ENCODE data around the gene VAV2.
"Not testable (repeated sequence)": the region's sequence is repeated elsewhere in the genome, so short reads cannot be mapped to it uniquely, and the experiment has no call there.

Gene VAV2

DNA sequence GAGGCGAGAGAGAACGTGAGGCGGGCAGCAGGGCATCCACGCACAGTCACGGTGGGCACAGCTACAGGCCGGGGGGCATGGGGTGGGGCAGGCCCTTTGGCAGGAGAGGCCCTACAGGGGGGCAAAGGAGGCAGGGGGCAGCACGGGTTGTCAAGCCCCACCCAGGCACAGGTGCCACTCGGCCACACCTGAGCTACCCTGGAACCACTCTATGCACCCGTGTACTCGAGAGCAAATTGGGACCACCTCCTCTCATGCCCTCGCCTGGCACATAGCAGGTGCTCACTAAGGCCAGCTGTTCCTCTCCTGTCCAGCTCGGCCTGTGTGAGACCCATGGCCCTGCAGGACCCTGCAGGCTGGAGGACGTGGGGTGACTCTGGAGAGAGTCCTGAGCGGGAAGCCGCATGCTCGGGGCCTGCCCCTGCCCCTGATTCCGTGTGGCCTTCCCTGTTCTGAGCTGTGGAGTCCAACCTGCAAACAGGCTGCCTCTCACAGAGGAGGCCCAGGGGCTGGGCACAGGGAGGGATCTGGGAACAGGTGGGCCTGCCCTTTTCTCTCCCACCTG, 222.5 kb downstream of the VAV2 start:
- Mint-ChIP-seq H3K27me3 (no peaks in the 10 kb centered on the region), H3K4me1 (ENCODE audit: low read depth) (no peaks in the 10 kb centered on the region), H3K4me3 (no peak overlapping the region), H3K27ac (no peak overlapping the region), H3K9me3 (peaks cover 16% of the 10 kb centered on the region), H3K36me3 (ENCODE audit: low read depth) (peaks cover 12% of the 10 kb centered on the region)
- peak; percentile 18 for DNase-seq

DNA sequence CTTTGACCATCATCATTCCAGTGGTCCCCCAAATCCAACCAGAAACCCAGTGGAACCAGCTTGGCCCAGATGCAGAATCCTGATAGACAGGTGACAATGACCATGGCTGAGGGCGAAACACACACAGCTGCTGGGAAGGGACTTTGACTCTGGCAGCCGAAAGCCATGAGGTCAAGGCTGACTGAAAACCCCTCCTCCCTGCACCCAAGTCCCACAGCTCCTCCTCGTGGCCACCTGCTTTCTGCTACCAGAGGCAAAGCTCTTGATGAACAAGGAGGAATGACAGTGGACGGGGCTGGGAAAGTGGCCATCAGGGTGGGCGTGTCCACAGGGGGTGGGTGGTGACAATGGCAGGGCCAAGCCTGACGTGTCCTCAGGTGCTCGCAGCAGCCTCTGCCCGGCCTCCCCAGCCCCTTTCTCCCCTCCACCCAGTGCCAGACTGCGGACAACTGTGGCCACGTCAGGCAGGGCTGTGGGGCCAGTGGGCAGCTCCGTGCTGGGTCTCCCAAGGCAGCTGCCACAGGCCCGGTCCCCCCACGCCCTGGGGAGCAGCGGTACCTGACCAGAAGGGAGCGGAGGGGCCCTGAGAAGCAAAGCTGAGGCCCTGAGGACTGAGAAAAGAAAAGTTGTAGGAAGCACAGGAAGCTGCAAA, 223.1 kb downstream of the VAV2 start:
- peak; percentile 27 for DNase-seq
- Mint-ChIP-seq H3K4me1 (ENCODE audit: low read depth) (no peaks in the 10 kb centered on the region), H3K36me3 (ENCODE audit: low read depth) (peaks cover 6% of the 10 kb centered on the region), H3K4me3 (no peak overlapping the region), H3K27ac (no peak overlapping the region), H3K9me3 (peaks cover 11% of the 10 kb centered on the region), H3K27me3 (no peaks in the 10 kb centered on the region)

DNA sequence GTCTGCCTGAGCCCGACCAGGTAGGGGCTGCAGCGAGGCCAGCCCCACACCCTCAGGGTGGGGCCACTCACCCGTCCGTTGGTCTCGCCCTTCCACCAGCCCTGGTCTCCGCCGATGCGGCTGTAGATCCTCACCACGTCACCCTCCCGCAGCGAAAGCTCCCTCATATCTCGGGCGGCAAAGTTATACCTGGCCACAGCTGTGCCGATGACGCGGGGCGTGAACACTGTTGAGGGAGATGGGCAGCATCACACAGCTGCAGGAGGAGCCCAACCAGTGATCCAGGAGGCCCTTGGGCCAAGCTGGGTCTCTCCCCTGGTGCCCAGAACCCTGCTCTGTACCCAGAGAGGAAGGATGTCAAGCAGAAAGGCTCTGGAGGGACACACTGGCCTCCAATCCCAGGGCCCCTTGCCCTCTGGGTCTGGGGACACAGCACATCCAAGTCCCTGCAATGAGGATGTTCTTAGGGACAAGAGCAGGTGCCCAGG, 223.7 kb downstream of the VAV2 start:
- Mint-ChIP-seq H3K27me3 (no peaks in the 10 kb centered on the region), H3K4me3 (no peak overlapping the region), H3K27ac (no peak overlapping the region), H3K36me3 (ENCODE audit: low read depth) (peaks cover 2% of the 10 kb centered on the region), H3K4me1 (ENCODE audit: low read depth) (no peaks in the 10 kb centered on the region), H3K9me3 (peaks cover 6% of the 10 kb centered on the region)
- no peak for DNase-seq

DNA sequence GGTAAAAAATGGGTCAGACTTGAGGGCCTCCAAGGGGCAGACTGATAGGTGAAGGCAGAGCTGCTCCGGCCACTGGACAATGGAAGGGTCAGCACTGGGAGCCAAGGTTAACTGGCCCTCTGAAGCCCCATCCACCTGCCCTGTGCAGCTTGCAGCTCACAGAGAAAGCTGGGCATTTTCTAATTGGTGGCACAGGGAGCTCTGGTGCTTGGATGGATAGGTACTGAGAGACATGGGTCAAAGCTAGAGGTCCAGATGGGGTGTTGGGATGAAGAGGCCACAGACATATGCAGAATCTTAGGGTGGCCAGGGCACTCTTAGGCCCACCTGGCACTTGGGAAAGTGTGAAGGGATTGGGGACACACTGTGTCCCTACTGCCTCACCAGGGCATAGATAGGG, 224.5 kb downstream of the VAV2 start:
- no peak overlapping the region for H3K27ac Mint-ChIP-seq
- H3K9me3 Mint-ChIP-seq: peaks cover 6% of the 10 kb centered on the region
- peak; percentile 6 for DNase-seq
- H3K4me3 Mint-ChIP-seq: no peak overlapping the region
- no peaks in the 10 kb centered on the region for H3K27me3 Mint-ChIP-seq
- no peaks in the 10 kb centered on the region for H3K4me1 Mint-ChIP-seq (ENCODE audit: low read depth)
- H3K36me3 Mint-ChIP-seq (ENCODE audit: low read depth): peaks cover 2% of the 10 kb centered on the region

DNA sequence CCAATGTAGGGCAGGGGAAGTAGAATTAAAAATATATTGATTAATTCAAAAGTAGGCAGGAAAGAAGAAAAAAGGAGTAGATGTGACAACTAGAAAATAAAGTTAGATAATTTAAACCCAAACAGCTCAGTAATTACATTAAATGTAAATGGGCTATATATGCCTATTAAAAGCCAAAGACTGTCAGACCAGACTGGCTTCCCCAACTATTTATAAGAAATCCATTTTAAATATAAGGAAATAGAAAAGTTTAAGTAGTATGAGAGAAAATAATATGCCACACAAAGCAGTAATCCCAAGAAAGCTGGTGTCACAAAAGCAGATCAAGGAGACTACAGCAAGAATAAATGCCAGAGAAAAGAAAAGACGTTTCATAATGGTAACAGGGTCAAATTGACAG, 225.1 kb downstream of the VAV2 start:
- Mint-ChIP-seq H3K9me3 (peaks cover 6% of the 10 kb centered on the region), H3K36me3 (ENCODE audit: low read depth) (peaks cover 2% of the 10 kb centered on the region), H3K27ac (no peak overlapping the region), H3K4me1 (ENCODE audit: low read depth) (no peaks in the 10 kb centered on the region), H3K27me3 (no peaks in the 10 kb centered on the region), H3K4me3 (no peak overlapping the region)
- no peak for DNase-seq

DNA sequence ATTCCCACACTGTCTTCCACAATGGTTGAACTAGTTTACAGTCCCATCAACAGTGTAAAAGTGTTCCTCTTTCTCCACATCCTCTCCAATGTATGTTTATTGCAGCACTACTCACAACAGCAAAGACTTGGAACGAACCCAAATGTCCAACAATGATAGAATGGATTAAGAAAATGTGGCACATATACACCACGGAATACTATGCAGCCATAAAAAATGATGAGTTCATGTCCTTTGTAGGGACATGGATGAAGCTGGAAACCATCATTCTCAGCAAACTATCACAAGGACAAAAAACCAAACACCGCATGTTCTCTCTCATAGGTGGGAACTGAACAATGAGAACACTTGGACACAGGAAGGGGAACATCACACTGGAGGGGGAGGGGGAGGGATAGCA, 225.9 kb downstream of the VAV2 start:
- not testable (repeated sequence) for H3K9me3 Mint-ChIP-seq; H3K36me3 Mint-ChIP-seq (ENCODE audit: low read depth); H3K4me3 Mint-ChIP-seq; H3K4me1 Mint-ChIP-seq (ENCODE audit: low read depth); H3K27me3 Mint-ChIP-seq; DNase-seq; H3K27ac Mint-ChIP-seq

DNA sequence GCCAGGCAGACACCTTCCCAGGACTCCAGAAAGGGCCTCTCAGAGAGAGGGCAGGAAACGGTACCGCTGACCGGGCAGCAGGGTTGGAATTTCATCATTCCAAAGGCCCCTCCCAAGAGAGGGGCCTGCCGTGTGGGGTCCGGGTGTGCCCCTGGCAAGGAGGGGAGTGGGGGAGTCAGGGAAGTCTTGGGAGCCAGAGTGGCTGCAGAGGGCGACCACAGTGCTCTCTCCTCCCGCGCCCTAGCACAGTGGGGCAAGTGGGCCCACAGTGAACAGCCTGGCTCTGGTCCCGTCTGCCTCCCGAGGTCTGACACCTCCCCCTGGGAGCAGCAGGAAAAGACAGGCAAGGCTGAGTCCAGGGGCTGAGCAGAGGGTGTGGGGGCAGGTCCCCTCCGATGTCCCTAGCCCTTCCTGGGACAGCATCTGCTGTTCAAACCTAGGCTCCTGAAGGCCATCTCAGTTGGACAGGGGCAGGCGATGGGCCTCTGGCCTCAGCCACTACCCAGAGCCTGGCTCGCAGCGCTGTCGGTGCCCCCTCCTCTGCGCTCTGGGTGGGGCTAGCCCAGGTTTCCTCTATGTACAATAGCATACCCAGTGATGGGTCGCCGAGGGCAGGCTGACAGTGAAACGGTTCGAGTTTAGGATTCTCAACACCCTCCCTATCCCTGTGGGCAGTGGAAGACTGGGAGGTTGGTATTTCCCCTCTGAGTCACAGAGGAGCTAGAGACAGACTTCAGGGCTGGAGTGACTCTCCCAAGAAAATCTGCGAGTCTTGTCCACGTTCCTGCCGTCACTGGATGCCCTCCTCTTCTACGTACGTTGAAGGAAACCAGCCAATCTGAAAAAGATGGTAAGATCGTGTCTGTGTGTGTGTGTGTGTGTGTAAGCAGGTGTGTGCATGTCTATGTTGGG, 228.6 kb downstream of the VAV2 start:
- peaks cover 6% of the 10 kb centered on the region for H3K9me3 Mint-ChIP-seq
- no peak overlapping the region for H3K27ac Mint-ChIP-seq
- DNase-seq: peak; percentile 11
- no peaks in the 10 kb centered on the region for H3K27me3 Mint-ChIP-seq
- peaks cover 2% of the 10 kb centered on the region for H3K36me3 Mint-ChIP-seq (ENCODE audit: low read depth)
- H3K4me3 Mint-ChIP-seq: no peak overlapping the region
- no peaks in the 10 kb centered on the region for H3K4me1 Mint-ChIP-seq (ENCODE audit: low read depth)

DNA sequence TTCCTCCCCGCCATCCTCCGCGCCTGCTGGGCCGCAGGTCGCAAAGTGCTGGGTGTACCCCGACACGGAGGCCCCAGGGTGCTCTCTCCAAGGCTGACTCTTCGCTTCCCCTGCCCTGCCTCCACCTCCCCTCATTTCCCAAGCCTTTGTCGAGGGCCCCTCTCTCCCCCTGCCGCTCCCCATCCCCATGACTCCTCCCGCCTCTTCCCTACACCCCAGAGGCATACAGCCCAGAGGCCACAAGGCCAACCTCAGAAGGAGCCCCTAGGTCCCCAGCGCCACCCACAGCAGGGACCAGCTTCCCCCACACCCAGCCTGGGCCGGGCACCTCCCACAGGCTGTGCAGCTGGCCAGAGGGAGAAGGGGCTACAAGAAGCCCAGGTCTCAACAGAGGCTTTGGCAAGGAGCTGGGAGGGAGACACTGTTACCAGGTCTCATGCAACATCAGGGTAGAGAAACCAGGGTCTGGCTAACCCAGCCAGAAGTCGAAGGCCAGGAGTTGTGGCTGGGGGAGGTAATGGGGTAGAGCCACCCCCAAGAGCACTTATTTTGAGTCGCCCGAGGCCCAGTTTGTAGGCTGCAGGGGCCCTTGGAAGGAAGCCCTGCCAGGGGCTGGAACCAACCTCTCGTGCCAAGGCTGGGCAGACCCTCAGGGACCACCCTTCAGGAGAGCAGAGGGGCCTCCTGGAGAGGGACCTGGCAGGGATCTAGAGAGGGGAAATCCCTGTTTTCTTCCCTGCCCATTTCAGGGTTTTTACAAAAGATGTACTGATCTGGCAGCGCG, 229.4 kb downstream of the VAV2 start:
- peaks cover 4% of the 10 kb centered on the region for H3K9me3 Mint-ChIP-seq
- H3K27me3 Mint-ChIP-seq: peaks cover 2% of the 10 kb centered on the region
- peaks cover 2% of the 10 kb centered on the region for H3K36me3 Mint-ChIP-seq (ENCODE audit: low read depth)
- H3K27ac Mint-ChIP-seq: no peak overlapping the region
- DNase-seq: peak; percentile 2
- H3K4me3 Mint-ChIP-seq: no peak overlapping the region
- no peaks in the 10 kb centered on the region for H3K4me1 Mint-ChIP-seq (ENCODE audit: low read depth)

DNA sequence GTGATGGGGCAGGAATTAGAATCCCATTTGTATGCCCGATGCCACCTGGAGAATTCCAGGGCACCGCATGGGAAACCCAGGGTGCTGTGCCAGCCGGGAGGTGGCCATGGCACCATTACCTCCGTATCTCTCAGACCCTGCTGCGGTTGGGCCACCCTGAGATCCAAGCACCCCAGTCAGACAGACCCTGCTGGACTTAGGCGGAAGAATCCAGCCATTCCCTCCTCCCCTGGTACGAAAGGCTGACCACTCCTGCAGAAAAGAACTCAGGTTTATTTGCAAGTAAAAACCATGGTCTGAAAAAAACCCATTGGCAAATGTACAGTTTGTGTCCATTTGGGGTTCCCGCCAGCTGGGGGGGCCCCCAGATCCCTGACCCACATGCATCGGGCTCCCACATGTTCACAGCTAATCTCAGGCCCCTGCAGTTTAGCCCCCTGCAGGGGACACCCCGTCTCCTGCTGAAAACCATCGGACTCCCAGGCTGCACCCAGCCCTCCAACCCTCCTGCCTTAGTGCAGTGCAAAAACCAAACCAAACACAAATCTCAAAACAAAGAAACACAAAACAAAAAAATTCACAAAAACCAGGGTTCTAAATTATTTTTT, 230.4 kb downstream of the VAV2 start:
- H3K27me3 Mint-ChIP-seq: peaks cover 2% of the 10 kb centered on the region
- H3K27ac Mint-ChIP-seq: no peak overlapping the region
- H3K4me3 Mint-ChIP-seq: no peak overlapping the region
- DNase-seq: no peak
- H3K4me1 Mint-ChIP-seq (ENCODE audit: low read depth): no peaks in the 10 kb centered on the region
- peaks cover under 1% of the 10 kb centered on the region for H3K36me3 Mint-ChIP-seq (ENCODE audit: low read depth)
- peaks cover under 1% of the 10 kb centered on the region for H3K9me3 Mint-ChIP-seq

DNA sequence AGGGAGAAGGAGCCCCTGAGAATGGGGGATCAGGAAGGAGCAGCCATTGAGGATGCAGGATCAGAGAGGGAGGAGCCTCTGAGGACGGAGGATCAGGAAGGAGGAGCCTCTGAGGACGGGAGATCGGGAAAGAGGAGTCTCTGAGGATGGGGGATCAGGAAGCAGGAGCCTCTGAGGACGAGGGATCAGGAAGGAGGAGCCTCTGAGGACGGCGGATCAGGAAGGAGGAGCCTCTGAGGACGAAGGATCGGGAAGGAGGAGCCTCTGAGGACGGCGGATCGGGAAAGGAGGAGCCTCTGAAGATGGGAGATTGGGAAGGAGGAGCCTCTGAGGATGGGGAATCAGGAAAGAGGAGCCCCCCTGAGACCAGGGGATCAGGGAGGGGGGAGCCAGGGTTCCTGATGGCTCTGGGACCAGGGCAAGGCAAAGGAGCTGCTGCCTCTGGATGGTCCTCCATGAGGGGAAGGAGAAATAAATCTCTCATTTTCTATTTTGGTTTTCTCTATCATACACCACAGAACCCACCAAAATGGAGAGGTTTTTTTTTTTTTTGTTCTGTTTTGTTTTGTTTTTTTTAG, 231.3 kb downstream of the VAV2 start:
- Mint-ChIP-seq H3K4me3 (no peak overlapping the region), H3K27ac (no peak overlapping the region), H3K27me3 (peaks cover 2% of the 10 kb centered on the region), H3K4me1 (ENCODE audit: low read depth) (no peaks in the 10 kb centered on the region), H3K9me3 (no peaks in the 10 kb centered on the region), H3K36me3 (ENCODE audit: low read depth) (no peaks in the 10 kb centered on the region)
- no peak for DNase-seq

DNA sequence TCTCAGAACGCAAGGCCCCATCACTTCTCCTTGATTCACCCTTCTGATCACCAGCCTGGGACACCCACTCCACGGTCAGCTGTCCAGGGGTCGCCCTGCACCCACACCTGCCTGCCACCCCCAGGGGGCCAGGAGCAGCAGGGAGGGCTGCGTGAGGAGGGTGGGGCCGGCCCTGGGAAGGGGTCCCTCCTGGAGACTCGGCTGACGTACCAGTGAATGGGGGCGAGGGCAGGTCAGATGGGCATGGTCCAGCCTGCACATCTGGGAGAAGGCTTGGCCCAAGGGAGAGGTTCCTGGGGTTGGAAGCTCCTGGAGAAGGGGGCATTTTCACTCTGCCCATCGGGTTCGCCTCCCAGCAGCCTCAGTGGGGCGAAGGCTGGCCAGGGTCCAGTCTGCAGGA, 232.2 kb downstream of the VAV2 start:
- Mint-ChIP-seq H3K4me1 (ENCODE audit: low read depth) (no peaks in the 10 kb centered on the region), H3K27ac (no peak overlapping the region), H3K36me3 (ENCODE audit: low read depth) (no peaks in the 10 kb centered on the region), H3K4me3 (no peak overlapping the region), H3K9me3 (no peaks in the 10 kb centered on the region), H3K27me3 (peaks cover 5% of the 10 kb centered on the region)
- DNase-seq: no peak

DNA sequence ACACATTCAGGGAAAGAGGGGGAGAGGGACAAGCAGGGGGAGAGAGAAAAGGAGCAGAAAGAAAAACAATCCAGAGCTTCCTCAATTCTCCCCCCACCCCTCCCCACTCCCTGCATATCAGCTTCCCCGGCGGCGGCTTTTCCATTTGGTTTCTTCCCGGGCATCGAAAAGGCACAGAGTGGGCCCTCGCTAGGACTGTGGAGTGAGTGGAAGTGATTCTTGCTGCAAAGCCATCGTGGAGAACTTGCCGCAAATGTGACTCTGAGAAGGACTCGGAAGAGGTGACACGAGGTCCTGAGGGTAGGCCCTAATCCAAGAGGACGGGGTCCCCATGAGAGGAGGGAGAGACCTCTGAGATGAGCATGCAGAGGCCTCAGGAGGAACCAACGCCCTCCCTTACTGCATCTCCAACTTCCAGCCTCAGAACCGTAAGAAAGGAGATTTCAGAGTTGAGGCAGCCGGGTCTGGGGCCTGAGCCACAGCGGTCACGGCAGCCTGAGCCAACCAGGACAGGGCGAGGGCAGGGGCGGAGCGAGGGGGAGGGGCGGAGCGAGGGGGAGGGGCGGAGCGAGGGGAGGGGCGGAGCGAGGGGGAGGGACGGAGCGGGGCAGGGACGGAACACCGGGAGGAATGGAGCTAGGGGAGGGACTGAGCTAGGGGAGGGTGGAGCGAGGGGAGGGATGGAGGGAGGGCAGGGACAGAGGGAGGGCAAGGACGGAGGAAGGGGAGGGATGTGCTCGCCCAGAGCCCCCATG, 232.8 kb downstream of the VAV2 start:
- Mint-ChIP-seq H3K36me3 (ENCODE audit: low read depth) (no peaks in the 10 kb centered on the region), H3K4me1 (ENCODE audit: low read depth) (no peaks in the 10 kb centered on the region), H3K4me3 (no peak overlapping the region), H3K27me3 (peaks cover 11% of the 10 kb centered on the region), H3K27ac (no peak overlapping the region), H3K9me3 (no peaks in the 10 kb centered on the region)
- peak; percentile 7 for DNase-seq

DNA sequence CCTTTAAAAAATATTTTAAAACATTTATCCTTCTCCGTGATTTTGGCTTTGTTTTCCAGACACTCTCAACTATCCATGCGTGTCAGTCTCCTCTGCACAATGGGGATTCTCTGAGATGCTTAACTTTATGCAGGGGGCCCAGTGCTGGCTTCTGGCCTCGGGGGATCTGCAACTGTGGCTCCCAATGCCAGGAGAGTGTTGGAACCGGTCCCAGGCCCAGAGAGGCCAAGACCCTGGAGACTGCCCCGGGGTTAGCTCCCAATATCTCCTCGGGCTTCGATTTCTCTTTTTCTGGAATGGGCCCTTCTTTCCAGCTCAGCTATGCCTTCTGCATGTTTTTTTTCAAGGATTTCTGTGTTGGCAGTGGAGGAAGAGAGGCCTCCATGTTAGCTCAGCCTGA, 233.9 kb downstream of the VAV2 start:
- Mint-ChIP-seq H3K27ac (no peak overlapping the region), H3K4me3 (no peak overlapping the region), H3K27me3 (peaks cover 22% of the 10 kb centered on the region), H3K36me3 (ENCODE audit: low read depth) (no peaks in the 10 kb centered on the region), H3K4me1 (ENCODE audit: low read depth) (no peaks in the 10 kb centered on the region), H3K9me3 (no peaks in the 10 kb centered on the region)
- peak; percentile 18 for DNase-seq

All from activated T-cell treated with anti-CD3 and anti-CD28 coated beads, Interleukin-2, amount 50 U/mL, for 24 hours (primary cell).